ENCODE measurements around the gene SRP72. TPM values are rescaled to one million over a fixed set of nuclear protein-coding genes. Genes with fewer than 3 reads are reported as not detected.
"Not testable (repeated sequence)": the region's sequence is repeated elsewhere in the genome, so short reads cannot be mapped to it uniquely, and the experiment has no call there.

SRP72 gene, protein sequence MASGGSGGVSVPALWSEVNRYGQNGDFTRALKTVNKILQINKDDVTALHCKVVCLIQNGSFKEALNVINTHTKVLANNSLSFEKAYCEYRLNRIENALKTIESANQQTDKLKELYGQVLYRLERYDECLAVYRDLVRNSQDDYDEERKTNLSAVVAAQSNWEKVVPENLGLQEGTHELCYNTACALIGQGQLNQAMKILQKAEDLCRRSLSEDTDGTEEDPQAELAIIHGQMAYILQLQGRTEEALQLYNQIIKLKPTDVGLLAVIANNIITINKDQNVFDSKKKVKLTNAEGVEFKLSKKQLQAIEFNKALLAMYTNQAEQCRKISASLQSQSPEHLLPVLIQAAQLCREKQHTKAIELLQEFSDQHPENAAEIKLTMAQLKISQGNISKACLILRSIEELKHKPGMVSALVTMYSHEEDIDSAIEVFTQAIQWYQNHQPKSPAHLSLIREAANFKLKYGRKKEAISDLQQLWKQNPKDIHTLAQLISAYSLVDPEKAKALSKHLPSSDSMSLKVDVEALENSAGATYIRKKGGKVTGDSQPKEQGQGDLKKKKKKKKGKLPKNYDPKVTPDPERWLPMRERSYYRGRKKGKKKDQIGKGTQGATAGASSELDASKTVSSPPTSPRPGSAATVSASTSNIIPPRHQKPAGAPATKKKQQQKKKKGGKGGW
- total RNA-seq (2014; rRNA removed): 73.8 and 86.5 TPM in 2 replicates
- 63.1 TPM for polyA plus RNA-seq (2012)

DNA sequence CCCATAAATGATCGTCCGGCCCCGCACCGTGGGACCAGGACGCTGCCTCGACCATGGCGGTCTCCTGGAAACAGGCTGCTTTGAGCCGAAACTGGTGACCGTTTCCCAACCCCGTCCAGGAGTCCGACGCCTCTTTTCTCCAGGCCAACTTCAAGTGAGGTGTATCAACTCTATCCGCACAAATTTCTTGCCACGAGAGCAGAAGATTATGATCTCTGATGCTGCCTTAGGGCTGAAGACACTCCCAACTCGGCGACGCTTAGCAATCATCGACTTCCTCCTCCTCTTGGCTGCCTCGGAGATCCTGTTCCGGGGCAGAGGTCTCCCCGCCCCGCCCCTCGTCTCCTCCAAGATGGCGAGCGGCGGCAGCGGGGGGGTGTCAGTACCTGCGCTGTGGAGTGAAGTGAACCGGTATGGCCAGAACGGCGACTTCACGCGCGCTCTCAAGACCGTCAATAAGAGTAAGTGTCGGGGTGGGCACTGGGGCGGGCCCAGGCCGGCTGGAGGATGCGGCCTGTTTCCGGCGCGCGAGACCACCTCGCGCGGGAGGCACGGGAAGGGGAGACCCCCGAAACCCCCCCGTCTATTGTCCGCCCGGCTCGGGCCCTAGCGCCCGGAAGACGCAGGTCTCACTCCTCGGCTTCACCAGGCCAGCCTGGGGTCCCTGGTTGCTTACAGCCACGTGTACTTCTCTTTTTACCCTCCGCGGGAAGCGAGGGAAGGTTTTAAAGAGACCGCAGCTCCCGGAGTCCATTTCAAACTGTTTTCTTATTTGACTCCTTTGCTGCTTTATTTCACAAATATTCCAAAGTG, at the start of gene SRP72:
Gene SRP72, plus strand, starts transcription at position 334 of the 813 bp plus-strand sequence. Its CDS starts 19 bp downstream, at position 353.
- DNase-seq (ENCODE audit: low read depth): peak; percentile 81

DNA sequence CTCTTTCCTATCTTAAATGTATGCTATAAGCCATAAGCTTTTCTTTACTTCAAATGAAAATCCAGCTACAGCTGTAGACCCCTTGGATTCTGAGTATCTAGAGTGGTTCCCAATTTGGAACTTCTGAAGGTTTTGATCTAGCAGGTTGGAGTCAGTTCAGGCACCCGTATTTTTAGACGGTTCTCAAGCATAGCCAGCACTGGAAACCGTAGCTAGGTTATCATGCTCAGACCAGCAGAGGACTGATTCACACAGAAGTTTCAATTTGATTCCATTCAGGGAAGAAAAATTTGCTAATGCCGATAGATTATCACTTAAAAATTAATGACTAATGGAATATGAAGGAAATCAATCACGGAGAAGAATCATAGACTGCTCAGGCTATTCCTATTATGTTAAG, 43.2 kb upstream of the SRP72 start:
- DNase-seq (ENCODE audit: low read depth): no peak

DNA sequence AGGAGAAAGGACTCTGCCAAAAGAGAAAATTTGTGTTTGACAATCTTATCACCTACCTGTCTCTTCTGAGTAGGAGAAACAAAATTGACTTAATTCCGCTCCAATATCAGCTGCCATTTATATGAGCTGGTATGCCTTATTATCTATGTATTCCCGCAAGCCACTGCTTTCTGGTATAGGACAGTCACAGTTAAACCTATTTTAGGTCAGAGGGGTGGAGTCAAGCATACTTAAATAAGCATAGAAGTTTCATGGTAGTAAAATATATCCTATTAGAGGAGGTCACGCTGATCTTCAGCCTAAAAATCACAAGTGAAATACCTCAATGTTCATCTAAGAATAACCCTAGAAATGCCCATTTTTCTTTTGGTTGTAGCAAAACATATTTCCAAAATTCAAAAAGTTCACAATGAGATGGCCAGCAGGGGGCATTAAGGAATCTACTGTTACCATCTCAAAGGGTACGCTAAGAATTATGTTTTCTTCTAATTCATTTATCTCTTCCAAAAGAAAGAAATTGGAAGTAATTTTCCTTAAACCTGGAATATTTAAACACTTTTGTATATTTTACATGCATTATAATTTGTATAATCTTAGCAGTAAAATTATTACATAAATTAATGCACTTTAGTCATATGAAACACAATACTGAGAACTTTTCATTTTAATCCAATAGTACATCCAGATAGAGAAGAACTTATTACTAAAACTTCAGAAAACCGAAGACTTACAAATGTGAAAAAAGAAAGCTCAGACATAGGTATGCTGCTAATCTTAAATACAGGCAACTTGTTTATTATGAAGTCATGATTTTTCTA, 42.5 kb upstream of the SRP72 start:
- DNase-seq (ENCODE audit: low read depth): no peak

DNA sequence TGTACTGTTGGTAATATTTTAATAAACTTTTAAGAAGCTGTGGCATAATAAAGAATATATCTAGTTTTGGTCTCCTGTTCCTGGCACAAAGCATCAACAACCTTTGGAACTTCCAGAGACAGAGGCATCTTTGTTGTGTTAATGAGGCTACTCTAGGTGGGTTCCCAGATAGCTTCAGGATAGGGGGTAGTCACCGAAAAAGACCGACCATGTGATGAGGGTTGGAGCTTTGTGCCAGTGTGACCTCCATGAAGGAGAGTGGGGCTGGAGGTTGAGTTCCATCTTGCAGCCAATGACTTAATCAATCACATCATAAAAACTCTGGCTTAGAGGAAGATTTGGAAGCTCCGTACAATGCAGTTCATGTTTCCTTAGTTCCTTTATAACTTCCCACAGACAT, 41.9 kb upstream of the SRP72 start:
- DNase-seq (ENCODE audit: low read depth): no peak

DNA sequence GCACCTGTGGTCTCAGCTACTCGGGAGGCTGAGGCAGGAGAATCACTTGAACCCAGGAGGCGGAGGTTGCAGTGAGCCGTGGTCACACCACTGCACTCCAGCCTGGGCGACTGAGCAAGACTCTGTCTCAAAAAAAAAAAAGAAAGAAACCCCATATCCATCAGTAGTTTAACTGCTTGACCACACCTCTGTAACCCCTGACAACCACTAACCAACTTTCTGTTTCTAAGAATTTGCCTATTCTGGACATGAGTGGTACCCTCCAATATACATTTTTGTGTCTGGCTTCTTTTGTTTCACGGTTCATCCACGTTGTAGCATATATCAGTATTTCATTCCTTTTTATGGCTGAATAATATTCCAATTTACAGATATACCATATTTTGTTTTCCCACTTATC, 41.1 kb upstream of the SRP72 start:
- no peak for DNase-seq (ENCODE audit: low read depth)

DNA sequence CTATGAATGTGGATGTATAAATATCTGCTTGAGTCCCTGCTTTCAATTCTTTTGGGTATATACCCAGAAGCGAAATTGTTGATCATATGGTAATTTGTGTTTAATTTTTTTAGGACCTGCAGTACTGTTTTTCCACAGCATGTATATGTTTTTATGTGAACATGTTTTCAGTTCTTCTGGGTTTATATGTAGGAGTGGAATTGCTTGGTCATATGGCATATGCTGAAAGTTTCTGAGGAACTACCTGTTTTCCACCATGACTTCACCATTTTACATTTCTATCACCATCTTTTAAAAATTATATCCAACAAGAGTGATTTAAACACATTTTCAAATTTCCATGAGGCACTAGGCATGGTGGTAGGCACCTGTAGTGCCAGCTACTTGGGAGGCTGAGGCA, 40.2 kb upstream of the SRP72 start:
- no peak for DNase-seq (ENCODE audit: low read depth)

DNA sequence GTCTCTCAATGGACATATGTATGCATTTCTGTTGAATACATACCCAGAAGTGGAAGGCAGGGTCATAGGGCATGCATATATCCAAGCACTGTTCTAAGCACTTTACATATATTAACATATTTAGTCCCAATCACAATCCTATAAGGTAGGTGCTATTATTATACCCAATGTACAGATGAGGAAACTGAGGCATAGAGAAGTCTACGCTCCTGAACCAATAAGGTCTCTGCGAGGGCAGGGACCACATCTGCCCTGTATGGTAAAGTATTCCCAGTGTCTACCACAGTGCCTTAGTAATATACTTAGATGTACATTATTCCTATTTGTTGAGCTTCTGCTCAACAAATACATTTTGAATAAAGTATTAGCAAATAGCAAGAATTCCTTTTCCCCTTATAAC, 37.2 kb upstream of the SRP72 start:
- no peak for DNase-seq (ENCODE audit: low read depth)

DNA sequence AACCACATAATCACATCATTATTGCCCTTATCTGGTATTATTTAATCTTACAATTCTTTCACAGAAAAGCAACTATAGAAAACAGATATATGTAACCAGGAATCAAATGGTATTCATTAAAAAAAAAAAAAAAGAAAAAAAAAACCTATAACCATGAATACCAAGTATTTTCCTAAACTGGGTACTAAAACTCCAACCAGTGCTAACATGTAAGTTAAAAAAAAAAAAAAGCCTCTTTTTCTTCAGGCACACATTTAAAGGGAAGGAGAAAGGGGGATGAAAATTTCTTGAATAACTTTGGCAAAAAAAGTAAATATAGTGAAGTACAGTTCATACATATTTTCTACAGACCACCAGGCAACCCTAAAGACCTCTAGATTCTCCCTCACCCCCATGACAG, 34.1 kb upstream of the SRP72 start:
- no peak for DNase-seq (ENCODE audit: low read depth)

DNA sequence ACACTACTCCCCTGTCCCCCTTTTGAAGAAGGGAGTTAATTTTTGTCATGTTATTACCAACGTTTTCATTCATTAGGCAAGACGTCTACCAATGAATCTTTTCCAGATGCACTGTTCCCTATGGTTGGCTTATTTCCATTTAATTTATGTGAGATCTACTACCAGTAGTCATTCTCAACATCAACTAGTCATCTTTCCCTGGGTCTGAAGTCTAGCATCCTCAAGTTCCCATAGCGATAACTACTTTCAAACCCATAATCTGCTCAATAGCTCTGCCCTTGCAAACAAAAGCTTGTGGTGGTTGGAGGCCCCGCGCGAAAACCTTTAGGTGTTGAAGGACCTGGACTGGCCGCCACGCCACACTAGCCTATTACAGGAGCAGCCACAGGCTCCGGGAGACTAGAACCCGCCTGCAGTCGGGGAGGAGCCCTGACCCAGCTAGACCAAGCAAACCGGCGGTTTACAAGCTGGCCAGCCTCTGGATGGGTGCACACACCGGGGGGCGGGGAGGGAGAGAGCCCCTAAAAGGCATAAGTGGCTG, 32.7 kb upstream of the SRP72 start:
- DNase-seq (ENCODE audit: low read depth): peak; percentile 60

DNA sequence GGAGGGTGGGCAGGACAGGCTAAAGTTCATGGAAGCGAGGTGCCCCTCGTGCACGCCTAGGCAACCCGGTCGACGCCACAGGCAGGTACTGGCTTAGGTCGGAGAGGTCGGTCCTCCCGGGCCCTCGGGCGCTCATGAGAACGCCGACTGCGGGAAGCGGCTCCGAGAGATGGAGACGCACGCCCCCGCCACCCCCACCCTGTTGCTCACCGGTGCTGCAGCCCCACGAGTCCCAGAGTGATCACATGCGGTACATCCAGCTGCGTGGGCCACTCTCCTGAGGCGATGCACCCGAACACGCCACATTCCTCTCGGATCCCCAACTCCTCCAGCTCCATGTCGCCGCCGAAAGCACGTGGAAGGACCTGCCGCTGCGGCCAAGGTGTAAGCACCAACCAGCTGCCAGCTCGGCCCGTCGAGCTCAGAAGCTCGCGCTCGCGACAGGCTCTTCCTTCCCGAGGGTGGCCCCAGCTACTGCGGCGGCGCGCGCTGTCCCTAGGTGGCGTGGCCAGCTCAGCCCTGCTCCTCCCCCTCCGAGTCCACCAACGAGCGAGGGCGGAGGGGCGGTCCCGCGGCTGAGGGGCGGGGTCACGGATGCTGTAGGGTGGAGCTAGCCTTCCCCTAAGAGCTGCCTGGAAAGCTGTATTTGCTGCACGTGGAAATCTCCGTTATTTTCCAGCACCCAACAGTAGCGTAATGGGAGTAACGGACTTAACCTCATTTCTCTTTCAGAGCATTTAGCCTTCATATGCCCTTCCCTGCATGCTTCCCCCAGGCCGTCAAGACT, 32.1 kb upstream of the SRP72 start, which contains the start of gene PPAT:
Gene PPAT, minus strand, starts transcription at position 476 of the 787 bp plus-strand sequence. Its CDS starts 138 bp downstream, at position 338.
- peak; percentile 96 for DNase-seq (ENCODE audit: low read depth)

DNA sequence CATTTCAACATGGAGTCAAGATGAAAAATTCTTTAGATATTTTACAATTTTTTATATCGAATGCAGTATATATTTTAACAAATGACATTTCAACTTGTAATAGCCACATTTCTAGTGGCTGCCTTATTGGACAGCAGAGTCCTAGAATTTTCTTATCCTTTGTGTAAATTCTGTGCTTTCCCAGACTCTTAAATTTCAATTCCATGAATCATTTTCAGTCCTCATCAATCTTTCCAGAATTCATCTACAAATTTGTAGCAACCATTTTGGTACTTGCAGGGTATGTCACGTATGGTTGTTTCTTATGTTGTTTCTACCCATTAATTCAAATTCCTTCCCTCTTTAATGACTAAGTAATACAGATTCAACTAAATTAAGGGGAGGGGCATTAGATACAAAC, 28.7 kb upstream of the SRP72 start:
- no peak for DNase-seq (ENCODE audit: low read depth)

DNA sequence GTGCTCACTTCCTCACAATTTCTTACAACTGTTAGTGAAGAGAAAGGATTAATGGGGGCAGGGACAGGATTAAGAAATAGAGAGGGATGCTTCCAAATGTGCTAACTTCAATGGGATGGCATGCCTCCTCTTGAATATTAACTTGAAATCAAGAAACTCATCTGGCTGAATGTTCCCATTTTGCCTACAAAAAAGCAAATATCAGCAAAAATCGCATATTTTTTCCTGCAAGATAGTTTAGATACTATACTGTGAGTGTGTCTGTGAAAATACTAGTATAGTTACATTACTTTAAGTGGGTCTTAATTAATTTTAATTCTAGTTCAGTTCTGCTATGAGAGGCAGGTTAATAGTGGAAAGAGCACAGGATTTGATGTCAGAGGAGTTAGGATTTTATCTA, 26.4 kb upstream of the SRP72 start:
- DNase-seq (ENCODE audit: low read depth): no peak

DNA sequence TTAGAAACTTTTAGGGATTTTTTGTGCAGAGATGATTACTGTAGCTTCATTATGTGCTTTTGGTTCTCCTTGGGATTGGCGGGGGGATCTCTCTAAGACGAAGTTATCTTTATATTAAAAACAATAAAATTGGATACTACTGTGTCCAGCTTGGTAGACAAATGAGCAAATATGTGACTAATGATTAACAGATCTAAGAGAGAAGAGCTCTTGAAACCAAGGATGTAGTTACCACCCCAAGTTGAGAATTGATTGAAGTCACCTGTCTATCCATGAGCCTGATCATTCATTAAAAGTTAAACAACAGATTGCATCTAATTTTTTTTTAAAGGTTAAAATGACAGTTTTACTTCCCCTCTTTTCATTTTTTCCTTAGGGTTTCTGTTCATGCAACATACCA, 22.7 kb upstream of the SRP72 start:
- DNase-seq (ENCODE audit: low read depth): no peak

DNA sequence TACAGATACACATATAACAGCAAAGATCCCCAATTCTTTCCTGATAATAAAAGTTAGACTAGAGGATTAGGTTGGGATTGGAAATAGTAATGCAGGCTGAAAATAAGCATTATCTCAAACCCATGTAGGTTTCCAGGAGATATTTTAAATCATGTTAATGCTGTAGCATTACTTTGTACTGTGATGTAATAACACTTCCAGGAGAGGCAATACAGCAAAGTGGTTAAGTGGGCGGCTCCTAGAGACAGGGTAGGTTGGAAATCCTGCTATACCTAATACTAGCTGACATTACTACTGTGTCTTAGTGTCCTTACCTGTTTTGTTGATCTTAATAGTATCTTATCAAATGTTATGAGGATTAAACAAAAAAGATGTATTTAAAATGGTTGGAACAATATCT, 21.7 kb upstream of the SRP72 start:
- no peak for DNase-seq (ENCODE audit: low read depth)

DNA sequence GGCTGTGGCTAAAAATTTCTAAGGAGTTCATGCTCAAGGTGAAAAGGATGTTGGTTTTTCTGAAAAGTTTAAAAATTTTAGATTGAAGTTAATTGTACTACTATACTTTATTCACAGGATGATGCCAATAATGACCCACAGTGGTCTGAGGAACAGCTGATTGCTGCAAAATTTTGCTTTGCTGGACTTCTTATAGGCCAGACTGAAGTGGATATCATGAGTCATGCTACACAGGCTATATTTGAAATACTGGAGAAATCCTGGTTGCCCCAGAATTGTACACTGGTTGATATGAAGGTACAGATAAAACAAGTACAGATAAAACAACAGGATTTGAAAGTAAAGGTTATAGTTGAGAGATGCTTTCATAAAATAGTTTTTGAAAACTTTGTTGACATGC, 19.1 kb upstream of the SRP72 start:
- peak; percentile 41 for DNase-seq (ENCODE audit: low read depth)

DNA sequence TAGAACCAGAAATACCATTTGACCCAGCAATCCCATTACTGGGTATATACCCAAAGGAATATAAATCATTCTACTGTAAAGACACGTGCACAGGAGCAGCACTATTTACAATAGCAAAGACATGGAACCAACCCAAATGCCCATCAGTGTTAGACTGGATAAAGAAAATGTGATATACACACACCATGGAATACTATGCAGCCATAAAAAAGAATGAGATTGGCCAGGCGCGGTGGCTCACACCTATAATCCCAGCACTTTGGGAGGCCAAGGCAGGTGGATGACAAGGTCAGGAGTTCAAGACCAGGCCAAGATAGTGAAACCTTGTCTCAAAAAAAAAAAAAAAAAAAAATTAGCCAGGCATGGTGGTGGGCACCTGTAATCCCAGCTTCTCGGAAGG, 17.9 kb upstream of the SRP72 start:
- not testable (repeated sequence) for DNase-seq (ENCODE audit: low read depth)

DNA sequence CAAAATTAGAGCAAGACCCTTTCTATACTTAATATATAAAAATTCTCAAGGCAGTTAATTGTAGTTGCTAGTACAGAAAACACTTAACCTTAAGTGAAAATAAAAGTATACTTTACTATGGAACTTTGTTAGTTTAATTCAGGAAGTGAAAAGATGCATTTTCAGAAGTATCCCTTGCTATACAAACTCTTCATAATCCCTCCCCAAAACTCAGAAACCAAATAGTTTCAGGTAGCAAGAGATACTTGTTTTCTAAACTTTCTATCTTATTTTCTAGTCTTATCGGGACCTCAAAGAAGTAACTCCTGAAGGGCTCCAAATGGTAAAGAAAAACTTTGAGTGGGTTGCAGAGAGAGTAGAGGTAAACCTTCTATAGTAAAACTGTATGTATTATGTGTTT, 17.1 kb upstream of the SRP72 start:
- DNase-seq (ENCODE audit: low read depth): no peak

DNA sequence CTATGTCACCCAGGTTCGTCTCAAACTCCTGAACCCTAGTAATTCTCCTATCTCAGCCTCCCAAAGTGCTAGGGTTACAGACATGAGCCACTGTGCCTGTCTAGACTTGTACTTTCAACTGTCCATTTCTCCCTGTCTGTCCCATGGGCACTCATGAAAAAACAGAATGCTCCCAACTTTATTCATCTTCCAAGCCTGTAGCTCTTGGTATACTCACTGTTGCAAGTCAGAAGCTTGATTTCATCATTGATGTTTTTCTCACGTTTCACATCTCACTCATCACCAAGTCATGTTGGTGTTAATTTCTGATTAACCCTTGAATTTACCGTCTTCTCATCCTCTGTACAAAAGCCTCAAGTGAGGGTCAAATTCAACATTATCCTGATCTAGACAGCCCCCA, 7.3 kb upstream of the SRP72 start:
- DNase-seq (ENCODE audit: low read depth): no peak

DNA sequence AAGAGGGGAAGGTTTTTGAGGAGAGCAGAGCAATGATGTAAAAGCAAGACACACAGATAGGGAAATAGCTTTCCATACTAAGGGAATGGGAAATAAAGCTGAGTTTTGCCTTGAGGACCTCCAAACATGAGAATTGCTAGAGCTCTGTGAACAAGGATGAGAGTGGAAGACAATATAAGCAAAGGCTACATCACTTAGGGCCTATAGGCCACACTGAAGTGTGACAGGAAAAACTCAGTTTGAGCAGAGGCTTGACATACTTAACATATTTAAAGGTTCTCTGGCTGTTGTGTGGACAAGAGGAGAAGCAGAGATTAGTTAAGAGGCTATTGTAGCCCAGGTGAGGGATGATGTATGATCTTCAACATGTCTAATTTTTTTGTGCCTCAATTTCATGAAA, 5.3 kb upstream of the SRP72 start:
- DNase-seq (ENCODE audit: low read depth): no peak

DNA sequence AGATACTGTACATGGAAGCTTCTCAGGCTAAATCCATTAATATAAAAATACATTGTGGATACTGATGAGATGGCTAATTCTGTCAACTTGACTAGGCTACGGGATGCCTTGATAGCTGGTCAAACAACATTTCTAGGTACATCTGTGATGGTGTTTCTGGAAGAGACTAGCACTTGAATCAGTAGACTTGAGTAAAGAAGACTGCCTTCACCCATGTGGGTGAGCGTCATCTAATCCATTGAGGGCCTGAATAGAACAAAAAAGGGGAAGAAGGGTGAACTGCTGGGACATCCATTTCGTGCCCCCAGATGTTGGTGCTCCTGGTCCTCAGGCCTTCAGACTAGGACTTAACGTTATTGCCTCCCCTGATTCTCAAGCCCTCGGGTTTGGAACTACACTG, 3.7 kb upstream of the SRP72 start:
- DNase-seq (ENCODE audit: low read depth): no peak
